SU-DHL-6 (cell line): ENCODE measurements around the gene NPHP4.

Experiments used
- EZH2phosphoT487 ChIP-seq: fragments of 200-600 bp; sonication (generic), shearing (Covaris generic); conservative IDR thresholded peaks from 2 replicates; pipeline ENCODE4 v1.6.1; 2018; ENCODE audit warnings: mild to moderate bottlenecking, antibody characterized with exemption, low read length, moderate library complexity, mixed read lengths
- TF ChIP-seq, protein P1 (sequence below): fragments of 200-600 bp; sonication (generic); IDR thresholded peaks from one replicate; pipeline ENCODE4 v1.5.1; 2017; ENCODE audit warnings: antibody characterized with exemption, mild to moderate bottlenecking, low read length, moderate library complexity; ENCODE audit not compliant: insufficient read depth, poor library complexity, severe bottlenecking

DNA sequence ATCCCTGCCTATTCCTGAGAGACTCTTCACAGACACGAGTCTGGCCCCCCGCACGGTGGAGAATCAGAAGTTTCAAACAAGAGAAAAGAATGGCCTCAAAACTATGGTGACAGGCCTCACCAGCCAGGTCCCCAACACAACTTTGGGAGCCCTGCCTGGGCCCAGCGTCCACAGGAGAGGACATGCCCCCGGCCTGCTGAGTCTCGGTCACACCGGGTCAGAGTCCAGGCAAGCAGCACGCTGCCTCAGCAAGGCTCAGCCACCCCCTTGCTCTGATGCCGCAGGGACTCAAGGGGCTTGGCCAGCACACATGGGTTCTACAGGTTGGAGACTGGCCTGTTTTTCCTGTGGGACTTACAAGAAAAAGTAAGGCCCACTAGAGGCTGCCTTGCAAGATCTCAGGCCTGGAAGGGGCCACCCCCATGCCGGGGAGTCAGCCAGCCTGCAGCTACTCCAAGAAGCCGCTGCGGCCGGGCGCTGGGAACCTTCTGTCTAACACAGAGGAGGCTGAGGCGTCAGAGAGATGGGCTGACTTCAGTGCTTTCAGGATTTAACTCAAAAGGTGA, 116.8 kb downstream of the NPHP4 start:
- TF ChIP-seq, protein P1, sequence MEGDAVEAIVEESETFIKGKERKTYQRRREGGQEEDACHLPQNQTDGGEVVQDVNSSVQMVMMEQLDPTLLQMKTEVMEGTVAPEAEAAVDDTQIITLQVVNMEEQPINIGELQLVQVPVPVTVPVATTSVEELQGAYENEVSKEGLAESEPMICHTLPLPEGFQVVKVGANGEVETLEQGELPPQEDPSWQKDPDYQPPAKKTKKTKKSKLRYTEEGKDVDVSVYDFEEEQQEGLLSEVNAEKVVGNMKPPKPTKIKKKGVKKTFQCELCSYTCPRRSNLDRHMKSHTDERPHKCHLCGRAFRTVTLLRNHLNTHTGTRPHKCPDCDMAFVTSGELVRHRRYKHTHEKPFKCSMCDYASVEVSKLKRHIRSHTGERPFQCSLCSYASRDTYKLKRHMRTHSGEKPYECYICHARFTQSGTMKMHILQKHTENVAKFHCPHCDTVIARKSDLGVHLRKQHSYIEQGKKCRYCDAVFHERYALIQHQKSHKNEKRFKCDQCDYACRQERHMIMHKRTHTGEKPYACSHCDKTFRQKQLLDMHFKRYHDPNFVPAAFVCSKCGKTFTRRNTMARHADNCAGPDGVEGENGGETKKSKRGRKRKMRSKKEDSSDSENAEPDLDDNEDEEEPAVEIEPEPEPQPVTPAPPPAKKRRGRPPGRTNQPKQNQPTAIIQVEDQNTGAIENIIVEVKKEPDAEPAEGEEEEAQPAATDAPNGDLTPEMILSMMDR = no peak
- TF ChIP-seq EZH2phosphoT487 = no peak
